ENCODE measurements around the gene TNFRSF4.

Gene TNFRSF4

GRCh38 chr1:1243266-1243660 lies 29.3 kb upstream of the TNFRSF4 start:
- Mint-ChIP-seq H3K27ac (no peak overlapping the region), H3K4me3 (no peak overlapping the region), H3K27me3 (ENCODE audit: low read depth) (peaks cover 9% of the 10 kb centered on the region), H3K9me3 (no peaks in the 10 kb centered on the region), H3K4me1 (no peaks in the 10 kb centered on the region), H3K36me3 (ENCODE audit: low read depth) (no peaks in the 10 kb centered on the region)
- TF ChIP-seq CTCF (IDR thresholded peaks at IDR 0.05; ENCODE audit: unreplicated experiment in 3 of 3) = no peak

- no peak overlapping the region for H3K27ac Mint-ChIP-seq
Measured at GRCh38 chr1:1242461-1243265, 28.7 kb upstream of the TNFRSF4 start.

GRCh38 chr1:1241588-1242219 lies 27.8 kb upstream of the TNFRSF4 start:
- no peak for TF ChIP-seq CTCF (IDR thresholded peaks at IDR 0.05; ENCODE audit: unreplicated experiment in 3 of 3)
- Mint-ChIP-seq H3K36me3 (ENCODE audit: low read depth) (no peaks in the 10 kb centered on the region), H3K27me3 (ENCODE audit: low read depth) (peaks cover 3% of the 10 kb centered on the region)

More at GRCh38 chr1:1242461-1243265, 28.7 kb upstream of the TNFRSF4 start:
- H3K9me3 Mint-ChIP-seq = no peaks in the 10 kb centered on the region
- H3K36me3 Mint-ChIP-seq (ENCODE audit: low read depth) = no peaks in the 10 kb centered on the region
- TF ChIP-seq CTCF (IDR thresholded peaks at IDR 0.05; ENCODE audit: unreplicated experiment in 3 of 3) = no peak
- no peak overlapping the region for H3K4me3 Mint-ChIP-seq
- H3K27me3 Mint-ChIP-seq (ENCODE audit: low read depth) = peaks cover 5% of the 10 kb centered on the region
- H3K4me1 Mint-ChIP-seq = no peaks in the 10 kb centered on the region

GRCh38 chr1:1240822-1241587 lies 27.1 kb upstream of the TNFRSF4 start:
- no peak overlapping the region for H3K27ac Mint-ChIP-seq
- peaks cover 4% of the 10 kb centered on the region for H3K27me3 Mint-ChIP-seq (ENCODE audit: low read depth)
- H3K9me3 Mint-ChIP-seq = no peaks in the 10 kb centered on the region
- H3K36me3 Mint-ChIP-seq (ENCODE audit: low read depth) = no peaks in the 10 kb centered on the region
- no peak for TF ChIP-seq CTCF (IDR thresholded peaks at IDR 0.05; ENCODE audit: unreplicated experiment in 3 of 3)
- no peaks in the 10 kb centered on the region for H3K4me1 Mint-ChIP-seq
- H3K4me3 Mint-ChIP-seq = no peak overlapping the region

More at GRCh38 chr1:1241588-1242219, 27.8 kb upstream of the TNFRSF4 start:
- no peak overlapping the region for H3K4me3 Mint-ChIP-seq
- H3K4me1 Mint-ChIP-seq = no peaks in the 10 kb centered on the region
- no peak overlapping the region for H3K27ac Mint-ChIP-seq
- no peaks in the 10 kb centered on the region for H3K9me3 Mint-ChIP-seq

GRCh38 chr1:1240348-1240732 lies 26.4 kb upstream of the TNFRSF4 start:
- Mint-ChIP-seq H3K4me1 (no peaks in the 10 kb centered on the region), H3K4me3 (no peak overlapping the region), H3K27me3 (ENCODE audit: low read depth) (peaks cover 4% of the 10 kb centered on the region), H3K27ac (no peak overlapping the region), H3K36me3 (ENCODE audit: low read depth) (no peaks in the 10 kb centered on the region), H3K9me3 (no peaks in the 10 kb centered on the region)
- no peak for TF ChIP-seq CTCF (IDR thresholded peaks at IDR 0.05; ENCODE audit: unreplicated experiment in 3 of 3)

All from nephron (organoid).